ENCODE data around the gene DET1. TPM values are rescaled to one million over a fixed set of nuclear protein-coding genes. Genes with fewer than 3 reads are reported as not detected.

The DET1 gene
- total RNA-seq, 1 experiment from 2014 or later, result 6.1 TPM

- TF ChIP-seq ZNF532 (CRISPR knock-in tag; IDR thresholded peaks at IDR 0.05; ENCODE audit: borderline replicate concordance), result no peak
- TF ChIP-seq, protein P1, sequence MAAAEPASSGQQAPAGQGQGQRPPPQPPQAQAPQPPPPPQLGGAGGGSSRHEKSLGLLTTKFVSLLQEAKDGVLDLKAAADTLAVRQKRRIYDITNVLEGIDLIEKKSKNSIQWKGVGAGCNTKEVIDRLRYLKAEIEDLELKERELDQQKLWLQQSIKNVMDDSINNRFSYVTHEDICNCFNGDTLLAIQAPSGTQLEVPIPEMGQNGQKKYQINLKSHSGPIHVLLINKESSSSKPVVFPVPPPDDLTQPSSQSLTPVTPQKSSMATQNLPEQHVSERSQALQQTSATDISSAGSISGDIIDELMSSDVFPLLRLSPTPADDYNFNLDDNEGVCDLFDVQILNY (CRISPR knock-in tag; IDR thresholded peaks at IDR 0.05), result no peak
- TF ChIP-seq, protein P2, sequence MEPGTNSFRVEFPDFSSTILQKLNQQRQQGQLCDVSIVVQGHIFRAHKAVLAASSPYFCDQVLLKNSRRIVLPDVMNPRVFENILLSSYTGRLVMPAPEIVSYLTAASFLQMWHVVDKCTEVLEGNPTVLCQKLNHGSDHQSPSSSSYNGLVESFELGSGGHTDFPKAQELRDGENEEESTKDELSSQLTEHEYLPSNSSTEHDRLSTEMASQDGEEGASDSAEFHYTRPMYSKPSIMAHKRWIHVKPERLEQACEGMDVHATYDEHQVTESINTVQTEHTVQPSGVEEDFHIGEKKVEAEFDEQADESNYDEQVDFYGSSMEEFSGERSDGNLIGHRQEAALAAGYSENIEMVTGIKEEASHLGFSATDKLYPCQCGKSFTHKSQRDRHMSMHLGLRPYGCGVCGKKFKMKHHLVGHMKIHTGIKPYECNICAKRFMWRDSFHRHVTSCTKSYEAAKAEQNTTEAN (CRISPR knock-in tag; IDR thresholded peaks at IDR 0.05), result no peak
- no peak for TF ChIP-seq MYBL2 (CRISPR knock-in tag; IDR thresholded peaks at IDR 0.05)
- no peak for TF ChIP-seq USF2 (CRISPR knock-in tag; IDR thresholded peaks at IDR 0.05)
- TF ChIP-seq, protein P3, sequence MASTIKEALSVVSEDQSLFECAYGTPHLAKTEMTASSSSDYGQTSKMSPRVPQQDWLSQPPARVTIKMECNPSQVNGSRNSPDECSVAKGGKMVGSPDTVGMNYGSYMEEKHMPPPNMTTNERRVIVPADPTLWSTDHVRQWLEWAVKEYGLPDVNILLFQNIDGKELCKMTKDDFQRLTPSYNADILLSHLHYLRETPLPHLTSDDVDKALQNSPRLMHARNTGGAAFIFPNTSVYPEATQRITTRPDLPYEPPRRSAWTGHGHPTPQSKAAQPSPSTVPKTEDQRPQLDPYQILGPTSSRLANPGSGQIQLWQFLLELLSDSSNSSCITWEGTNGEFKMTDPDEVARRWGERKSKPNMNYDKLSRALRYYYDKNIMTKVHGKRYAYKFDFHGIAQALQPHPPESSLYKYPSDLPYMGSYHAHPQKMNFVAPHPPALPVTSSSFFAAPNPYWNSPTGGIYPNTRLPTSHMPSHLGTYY (CRISPR knock-in tag; IDR thresholded peaks at IDR 0.05), result no peak
- TF ChIP-seq ZNF317 (CRISPR knock-in tag; IDR thresholded peaks at IDR 0.05; ENCODE audit: borderline replicate concordance, low read depth), result no peak
- no peak for TF ChIP-seq ZNF121 (CRISPR knock-in tag; IDR thresholded peaks at IDR 0.05)
- no peak for TF ChIP-seq CBFB (CRISPR knock-in tag; IDR thresholded peaks at IDR 0.05; ENCODE audit: low read depth)
These were observed 11.4 kb downstream of the DET1 start (continued) for GRCh38 chr15:88535100-88535499.

GRCh38 chr15:88533376-88533775, 13.1 kb downstream of the DET1 start:
- Mint-ChIP-seq H3K27me3 (ENCODE audit: low read depth) (no peaks in the 10 kb centered on the region), H3K4me3 (no peak overlapping the region), H3K9me3 (peaks cover 24% of the 10 kb centered on the region), H3K4me1 (peaks cover 8% of the 10 kb centered on the region), H3K36me3 (peaks cover 30% of the 10 kb centered on the region), H3K27ac (no peak overlapping the region)
- POLR2A ChIA-PET, result no interaction called here
- DNase-seq (ENCODE audit: low spot score), result no peak
- CTCF ChIA-PET, result no interaction called here
- ATAC-seq, result no peak
- TF ChIP-seq GRHL2 (CRISPR knock-in tag; IDR thresholded peaks at IDR 0.05; ENCODE audit: insufficient replicate concordance, severe bottlenecking) (no peak), USF2 (CRISPR knock-in tag; IDR thresholded peaks at IDR 0.05) (no peak), ZNF219 (CRISPR knock-in tag; IDR thresholded peaks at IDR 0.05; ENCODE audit: borderline replicate concordance) (no peak), NR1H2 (CRISPR knock-in tag; IDR thresholded peaks at IDR 0.05) (no peak), RORB (CRISPR knock-in tag; IDR thresholded peaks at IDR 0.05) (no peak), ATF1 (CRISPR knock-in tag; IDR thresholded peaks at IDR 0.05) (no peak), ZNF232 (CRISPR knock-in tag; IDR thresholded peaks at IDR 0.05) (no peak), JUN (CRISPR knock-in tag; IDR thresholded peaks at IDR 0.05) (no peak), JAZF1 (CRISPR knock-in tag; IDR thresholded peaks at IDR 0.05) (no peak), ZNF416 (CRISPR knock-in tag; IDR thresholded peaks at IDR 0.05) (no peak), ZNF671 (CRISPR knock-in tag; IDR thresholded peaks at IDR 0.05) (no peak), SMAD3 (CRISPR knock-in tag; IDR thresholded peaks at IDR 0.05; ENCODE audit: borderline replicate concordance) (no peak), SP1 (CRISPR knock-in tag; conservative IDR thresholded peaks at IDR 0.05) (no peak)
- TF ChIP-seq, protein P4, sequence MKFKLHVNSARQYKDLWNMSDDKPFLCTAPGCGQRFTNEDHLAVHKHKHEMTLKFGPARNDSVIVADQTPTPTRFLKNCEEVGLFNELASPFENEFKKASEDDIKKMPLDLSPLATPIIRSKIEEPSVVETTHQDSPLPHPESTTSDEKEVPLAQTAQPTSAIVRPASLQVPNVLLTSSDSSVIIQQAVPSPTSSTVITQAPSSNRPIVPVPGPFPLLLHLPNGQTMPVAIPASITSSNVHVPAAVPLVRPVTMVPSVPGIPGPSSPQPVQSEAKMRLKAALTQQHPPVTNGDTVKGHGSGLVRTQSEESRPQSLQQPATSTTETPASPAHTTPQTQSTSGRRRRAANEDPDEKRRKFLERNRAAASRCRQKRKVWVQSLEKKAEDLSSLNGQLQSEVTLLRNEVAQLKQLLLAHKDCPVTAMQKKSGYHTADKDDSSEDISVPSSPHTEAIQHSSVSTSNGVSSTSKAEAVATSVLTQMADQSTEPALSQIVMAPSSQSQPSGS (CRISPR knock-in tag; IDR thresholded peaks at IDR 0.05; ENCODE audit: borderline replicate concordance, low read depth), result no peak
- TF ChIP-seq, protein P2 (CRISPR knock-in tag; IDR thresholded peaks at IDR 0.05), result no peak
